H1 (cell line): ENCODE measurements around the gene ETV7. TPM values are rescaled to one million over a fixed set of nuclear protein-coding genes. Genes with fewer than 3 reads are reported as not detected.

Experiments used
- CTCF ChIA-PET: fragments of 300-600 bp; sonication (Branson Sonifier 250); formaldehyde crosslinking; loops from one replicate; lab custom pipeline; 2021; ENCODE audit not compliant: partially characterized antibody; lab: Charles Lee
- POLR2A ChIA-PET: fragments of 300-600 bp; sonication (Branson Sonifier 250); formaldehyde crosslinking; loops from one replicate; lab custom pipeline; 2021; ENCODE audit warnings: inconsistent platforms; ENCODE audit not compliant: partially characterized antibody; lab: Charles Lee
- DNase-seq, 2 experiments: peaks; one replicate each; pipeline versions ENCODE4 v3.0.0 to v3.0.0-alpha.2; 2010 to 2022; ENCODE audit warnings: low spot score in 2 of 2, low read depth in 1 of 2, mixed read lengths in 1 of 2
- FAIRE-seq: peaks from 2 replicates; lab custom pipeline; 2011; peaks lifted over from hg19 to GRCh38; lab: Jason Lieb, UNC
- H2AFZ ChIP-seq: 2 replicates; pipeline ENCODE4 v1.8.1; 2012; ENCODE audit warnings: low read length, inconsistent platforms
- H2AK5ac ChIP-seq: 2 replicates; pipeline ENCODE4 v1.6.1; 2013; ENCODE audit warnings: low read depth, low read length
- H2BK120ac ChIP-seq: replicated peaks from 2 replicates; pipeline ENCODE3; 2013; ENCODE audit warnings: low read depth, low read length, inconsistent platforms
- H2BK12ac ChIP-seq: 2 replicates; pipeline ENCODE4 v1.6.1; 2013; ENCODE audit warnings: low read depth, low read length
- H2BK15ac ChIP-seq: 2 replicates; pipeline ENCODE4 v1.6.1; 2013; ENCODE audit warnings: low read length
- H2BK20ac ChIP-seq: 2 replicates; pipeline ENCODE4 v1.6.1; 2013; ENCODE audit warnings: low read length
- H2BK5ac ChIP-seq: 2 replicates; pipeline ENCODE4 v1.6.1; 2013; ENCODE audit warnings: low read depth, low read length
- H3K14ac ChIP-seq: 2 replicates; pipeline ENCODE4 v1.6.1; 2013; ENCODE audit warnings: inconsistent platforms; ENCODE audit not compliant: insufficient read length
- H3K18ac ChIP-seq: 2 replicates; pipeline ENCODE4 v1.6.1; 2013; ENCODE audit warnings: low read length; ENCODE audit errors: extremely low read depth
- H3K23ac ChIP-seq: 2 replicates; pipeline ENCODE4 v1.6.1; 2013; ENCODE audit warnings: inconsistent platforms; ENCODE audit not compliant: insufficient read length
- H3K23me2 ChIP-seq: 2 replicates; pipeline ENCODE4 v1.6.1; 2013; ENCODE audit warnings: low read depth, low read length
- H3K27ac ChIP-seq: 2 replicates; pipeline ENCODE4 v1.6.1; 2011; ENCODE audit warnings: low read depth, low read length, inconsistent platforms
- H3K27me3 ChIP-seq, 4 experiments: replicated peaks in 1 of 4; 1 replicate in 1 of 4; 2 replicates in 3 of 4; pipeline versions ENCODE4 v1.6.1 to v1.8.1; 2011 to 2013; ENCODE audit warnings: low read length in 3 of 4, mild to moderate bottlenecking in 3 of 4, inconsistent platforms in 2 of 4, mixed read lengths in 2 of 4, moderate library complexity in 1 of 4; ENCODE audit not compliant: control insufficient read depth in 3 of 4, insufficient read depth in 3 of 4; ENCODE audit errors: extremely low read depth in 1 of 4
- H3K36me3 ChIP-seq, 4 experiments: 2 replicates each; pipeline versions ENCODE4 v1.6.1 to v1.8.1; 2011 to 2013; ENCODE audit warnings: mild to moderate bottlenecking in 4 of 4, low read length in 3 of 4, moderate library complexity in 2 of 4, control low read depth in 1 of 4, inconsistent platforms in 1 of 4; ENCODE audit not compliant: insufficient read depth in 4 of 4, control insufficient read depth in 2 of 4
- H3K4ac ChIP-seq: replicated peaks from 2 replicates; pipeline ENCODE3; 2013; ENCODE audit warnings: low read length, low read depth, mixed read lengths, inconsistent platforms; ENCODE audit not compliant: insufficient read length
- H3K4me1 ChIP-seq, 4 experiments: replicated peaks in 1 of 4; 1 replicate in 1 of 4; 2 replicates in 3 of 4; pipeline versions ENCODE4 v1.6.1 to v1.8.1; 2011 to 2013; ENCODE audit warnings: low read length in 3 of 4, inconsistent platforms in 2 of 4, mixed read lengths in 1 of 4; ENCODE audit not compliant: insufficient read depth in 4 of 4, control insufficient read depth in 3 of 4
- H3K4me2 ChIP-seq, 2 experiments: 2 replicates each; pipeline versions ENCODE4 v1.6.1 to v1.8.1; 2011 to 2013; ENCODE audit warnings: low read depth in 2 of 2, low read length in 2 of 2, control low read depth in 1 of 2, inconsistent platforms in 1 of 2, mild to moderate bottlenecking in 1 of 2; ENCODE audit not compliant: insufficient read depth in 1 of 2
- H3K4me3 ChIP-seq, 4 experiments: fragments of 200-600, 300-600 bp in 1 of 4; sonication (generic), shearing (Covaris generic), sonication (Bioruptor Twin) in 1 of 4; 2 replicates each; pipeline versions ENCODE4 v1.5.1 to v1.8.1; 2011 to 2016; ENCODE audit warnings: low read length in 4 of 4, low read depth in 3 of 4, control low read depth in 2 of 4, inconsistent platforms in 2 of 4, mild to moderate bottlenecking in 2 of 4, mixed read lengths in 1 of 4, moderate library complexity in 1 of 4; ENCODE audit not compliant: insufficient read depth in 2 of 4; ENCODE audit errors: extremely low read depth in 1 of 4
- H3K56ac ChIP-seq: replicated peaks from 2 replicates; pipeline ENCODE3; 2013; ENCODE audit warnings: low read depth, mild to moderate bottlenecking, mixed read lengths, low read length, inconsistent platforms; ENCODE audit not compliant: insufficient read length
- H3K79me1 ChIP-seq: 2 replicates; pipeline ENCODE4 v1.6.1; 2013; ENCODE audit warnings: low read depth, low read length, control low read depth
- H3K79me2 ChIP-seq, 2 experiments: 2 replicates each; pipeline versions ENCODE4 v1.6.1 to v1.8.1; 2012 to 2013; ENCODE audit warnings: low read length in 2 of 2, mild to moderate bottlenecking in 2 of 2, inconsistent platforms in 1 of 2; ENCODE audit not compliant: insufficient read depth in 2 of 2, control insufficient read depth in 1 of 2
- H3K9ac ChIP-seq, 4 experiments: replicated peaks in 1 of 4; 1 replicate in 1 of 4; 2 replicates in 3 of 4; pipeline versions ENCODE4 v1.6.1 to v1.8.1; 2011 to 2013; ENCODE audit warnings: low read depth in 3 of 4, low read length in 3 of 4, control low read depth in 2 of 4, mild to moderate bottlenecking in 2 of 4, moderate library complexity in 2 of 4, inconsistent platforms in 1 of 4; ENCODE audit errors: extremely low read depth in 1 of 4
- H3K9me3 ChIP-seq, 2 experiments: 2 replicates each; pipeline versions ENCODE4 v1.6.1 to v1.8.1; 2012 to 2013; ENCODE audit warnings: mild to moderate bottlenecking in 2 of 2, moderate library complexity in 2 of 2, control low read depth in 1 of 2, inconsistent platforms in 1 of 2, low read depth in 1 of 2, low read length in 1 of 2, mixed read lengths in 1 of 2; ENCODE audit not compliant: insufficient read depth in 2 of 2
- H4K20me1 ChIP-seq, 2 experiments: replicated peaks in 1 of 2; 2 replicates each; pipeline versions ENCODE3 to v1.8.1; 2011 to 2013; ENCODE audit warnings: inconsistent platforms in 2 of 2, low read length in 2 of 2, mild to moderate bottlenecking in 1 of 2; ENCODE audit not compliant: insufficient read depth in 2 of 2, control insufficient read depth in 1 of 2
- H4K5ac ChIP-seq: 2 replicates; pipeline ENCODE4 v1.6.1; 2013; ENCODE audit warnings: low read length, low read depth, mixed read lengths, inconsistent platforms; ENCODE audit not compliant: insufficient read length
- H4K8ac ChIP-seq: 2 replicates; pipeline ENCODE4 v1.8.0; 2013; ENCODE audit warnings: mild to moderate bottlenecking, moderate library complexity, low read length, inconsistent platforms; ENCODE audit not compliant: insufficient read depth; ENCODE audit errors: extremely low read depth
- H4K91ac ChIP-seq: replicated peaks from 2 replicates; pipeline ENCODE3; 2013; ENCODE audit warnings: low read length, mixed read lengths, inconsistent platforms; ENCODE audit not compliant: insufficient read length
- ASH2L ChIP-seq: fragments of 200-600, 300-600 bp; sonication (generic); IDR thresholded peaks from one replicate; pipeline ENCODE4 v1.7.1; 2017; ENCODE audit warnings: low read length
- BRCA1 ChIP-seq: IDR thresholded peaks from 2 replicates; pipeline ENCODE4 v1.6.1; 2012; ENCODE audit warnings: low read depth, low read length, improper control_type of control experiment
- CBX8 ChIP-seq: fragments of 300-800, 300-1000 bp; sonication (generic); IDR thresholded peaks from 2 replicates; pipeline ENCODE4 v1.7.1; 2016; ENCODE audit warnings: low read depth, low read length, borderline replicate concordance
- CHD1 ChIP-seq: IDR thresholded peaks from 2 replicates; pipeline ENCODE4 v1.6.1; 2012; ENCODE audit warnings: low read depth, low read length, improper control_type of control experiment
- CHD2 ChIP-seq: IDR thresholded peaks from 2 replicates; pipeline ENCODE4 v1.6.1; 2012; ENCODE audit warnings: low read length, improper control_type of control experiment
- E2F6 ChIP-seq: IDR thresholded peaks from 2 replicates; pipeline ENCODE4 v1.6.1; 2012; ENCODE audit warnings: inconsistent platforms
- EGR1 ChIP-seq: IDR thresholded peaks from 2 replicates; pipeline ENCODE4 v1.6.1; 2011; ENCODE audit warnings: low read depth, low read length, borderline replicate concordance
- PHF8 ChIP-seq: fragments of 200-600 bp; sonication (generic); conservative IDR thresholded peaks from 2 replicates; pipeline ENCODE4 v1.7.1; 2012; ENCODE audit warnings: low read depth, mild to moderate bottlenecking, inconsistent platforms, low read length, moderate library complexity
- RBBP5 ChIP-seq: IDR thresholded peaks from 2 replicates; pipeline ENCODE4 v1.7.1; 2012; ENCODE audit warnings: low read depth, mild to moderate bottlenecking, inconsistent platforms, low read length, moderate library complexity, borderline replicate concordance
- SIN3A ChIP-seq, 2 experiments: IDR thresholded peaks in 1 of 2; conservative IDR thresholded peaks in 1 of 2; 2 replicates each; pipeline ENCODE4 v1.6.1; 2011 to 2012; ENCODE audit warnings: low read length in 2 of 2, improper control_type of control experiment in 1 of 2, low read depth in 1 of 2, mild to moderate bottlenecking in 1 of 2
- SP1 ChIP-seq: IDR thresholded peaks from 2 replicates; pipeline ENCODE4 v1.6.1; 2011; ENCODE audit warnings: low read depth, low read length
- SP2 ChIP-seq: IDR thresholded peaks from 2 replicates; pipeline ENCODE4 v1.6.1; 2012; ENCODE audit warnings: mild to moderate bottlenecking, low read length, inconsistent platforms
- SP4 ChIP-seq: IDR thresholded peaks from 2 replicates; pipeline ENCODE4 v1.6.1; 2012; ENCODE audit warnings: low read length, inconsistent platforms
- TCF12 ChIP-seq: IDR thresholded peaks from 2 replicates; pipeline ENCODE4 v1.6.1; 2011; ENCODE audit warnings: low read depth, mild to moderate bottlenecking, low read length
- YY1 ChIP-seq: IDR thresholded peaks from 2 replicates; pipeline ENCODE4 v1.6.1; 2011; ENCODE audit warnings: low read depth, mild to moderate bottlenecking, low read length
- WGBS, 2 experiments: shearing (Covaris generic) in 1 of 2; methylation state at CpG; one replicate each; pipeline versions ENCODE4 v1.1.6 to v1.1.7; 2013 to 2015; ENCODE audit warnings: low lambda C conversion rate in 2 of 2, mixed read lengths in 2 of 2, inconsistent platforms in 1 of 2, low coverage in 1 of 2, missing lambda C conversion rate in 1 of 2; ENCODE audit not compliant: insufficient replicate concordance in 2 of 2, insufficient coverage in 1 of 2, insufficient read length in 1 of 2; ENCODE audit errors: extremely low coverage in 1 of 2, missing lambda C conversion rate in 1 of 2; 5-methylcytosine and 5-hydroxymethylcytosine counted together
- polyA plus RNA-seq, 7 experiments: library from polyadenylated mRNA; depleted of rRNA in 3 of 7; stranded (reverse) in 5 of 7; unstranded in 2 of 7; fragments of >200 nt in 5 of 7; fragments of 200-250 nt in 2 of 7; gene quantifications; 1 replicate in 5 of 7; 2 replicates in 1 of 7; 4 replicates in 1 of 7; pipeline versions ENCODE4 v1.2.1 to v1.2.3, GENCODE V29; 2011 to 2013; ENCODE audit warnings: missing spikeins in 2 of 7, mixed read lengths in 2 of 7
- total RNA-seq: library from RNA; stranded (reverse); fragmentation: NEBNext Ultra II Directional; extraction: Animal tissue kit (Norgen Biotek cat#: 25700); gene quantifications from 2 replicates; pipeline ENCODE4 v1.2.1, GENCODE V29; 2021

ETV7 gene
- total and polyA plus RNA-seq, 2 of the 8 experiments (the other 6 are each of a cell fraction or from before 2014, with no cell fraction given): 0.54 to 2.4 TPM

GRCh38 chr6:36336208-36336710 lies 51.2 kb downstream of the ETV7 start:
- Histone ChIP-seq H2AK5ac (no peak overlapping the region), H3K79me2 (no peaks in the 10 kb centered on the region), H2BK5ac (no peak overlapping the region), H3K4me2 (no peak overlapping the region), H4K8ac (no peak overlapping the region), H3K14ac (no peak overlapping the region), H3K27me3 (peaks cover 0 to 9% (median 4%) of the 10 kb centered on the region in 4 experiments; a peak in 3 of 7 replicates), H3K23me2 (peaks cover 3% of the 10 kb centered on the region; the same call in 1 of the 2 replicates), H3K56ac (no peak overlapping the region), H3K4me1 (peaks cover 0 to 5% (median 2%) of the 10 kb centered on the region in 4 experiments; a peak in 4 of 7 replicates), H2AFZ (no peak overlapping the region), H3K9me3 (no peaks in the 10 kb centered on the region), H2BK120ac (no peak overlapping the region), H2BK12ac (no peak overlapping the region), H2BK20ac (no peak overlapping the region), H3K18ac (no peak overlapping the region), H3K4ac (no peak overlapping the region), H3K27ac (no peak overlapping the region), H2BK15ac (no peak overlapping the region), H3K23ac (no peak overlapping the region), H3K79me1 (no peaks in the 10 kb centered on the region), H4K20me1 (no peaks in the 10 kb centered on the region), H3K36me3 (no peaks in the 10 kb centered on the region), H3K4me3 (no peak overlapping the region), H4K91ac (no peak overlapping the region), H3K9ac (no peak overlapping the region), H4K5ac (no peak overlapping the region)
- DNase-seq (no peak), FAIRE-seq (no peak)
- WGBS, 2 experiments: 81% methylated on average over 5 of the region's 5 CpGs; no CpG with 5 or more reads in 1 of the 2 experiments
- ChIA-PET POLR2A (no interaction called here), CTCF (interaction anchor here (1.3 to 2.9 kb wide), 2 partner anchors 22 to 24 kb away, joined by 3 to 13 read pairs; no protein-coding TSS in a partner anchor)
- no peak for TF ChIP-seq ASH2L
- TF ChIP-seq SP4: no peak
- no peak for TF ChIP-seq CBX8
- no peak for TF ChIP-seq EGR1
- no peak for TF ChIP-seq E2F6
- no peak for TF ChIP-seq SIN3A (conservative IDR thresholded peaks at IDR 0.05 in 1 of 2, IDR thresholded peaks at IDR 0.05 in 1 of 2; ENCODE audit: low read depth in 1 of 2, low read length in 2 of 2)
- no peak for TF ChIP-seq SP2
- no peak for TF ChIP-seq CHD2
- TF ChIP-seq BRCA1: no peak
- TF ChIP-seq RBBP5: no peak
- TF ChIP-seq CHD1: no peak
- no peak for TF ChIP-seq YY1
- TF ChIP-seq PHF8: no peak
- no peak for TF ChIP-seq SP1
- no peak for TF ChIP-seq TCF12
